ENCODE results near the gene PNMA6E.

The PNMA6E gene

GRCh38 chrX:153401133-153401764 is at the start of gene PNMA6E:
Gene PNMA6E (minus strand): TSS chrX:153401350. CDS start chrX:153398849, 2,501 bp downstream.
- DNase-seq (ENCODE audit: low read depth in 3 of 3): no peak

- no peak for DNase-seq (ENCODE audit: low read depth in 3 of 3)
Measured at GRCh38 chrX:153450949-153451277, 49.8 kb upstream of the PNMA6E start.

GRCh38 chrX:153450114-153450948 is 49.2 kb upstream of the PNMA6E start:
- DNase-seq (ENCODE audit: low read depth in 3 of 3): no peak

- DNase-seq (ENCODE audit: low read depth in 3 of 3): no peak
Measured at GRCh38 chrX:153449368-153450113, 48.4 kb upstream of the PNMA6E start.

GRCh38 chrX:153448556-153449367 is 47.6 kb upstream of the PNMA6E start:
- no peak for DNase-seq (ENCODE audit: low read depth in 3 of 3)

- no peak for DNase-seq (ENCODE audit: low read depth in 3 of 3)
Measured at GRCh38 chrX:153447581-153447960, 46.4 kb upstream of the PNMA6E start.

GRCh38 chrX:153446950-153447580 is 45.9 kb upstream of the PNMA6E start:
- no peak for DNase-seq (ENCODE audit: low read depth in 3 of 3)

- no peak for DNase-seq (ENCODE audit: low read depth in 3 of 3)
Measured at GRCh38 chrX:153446636-153446936, 45.4 kb upstream of the PNMA6E start.

- DNase-seq (ENCODE audit: low read depth in 3 of 3): no peak
Measured at GRCh38 chrX:153445856-153446635, 44.9 kb upstream of the PNMA6E start, which contains the start of gene TREX2. Gene TREX2 (minus strand): TSS chrX:153446056. CDS start chrX:153445430, 626 bp downstream.

- no peak for DNase-seq (ENCODE audit: low read depth in 3 of 3)
Measured at GRCh38 chrX:153445106-153445855, 44.1 kb upstream of the PNMA6E start.

- no peak for DNase-seq (ENCODE audit: low read depth in 3 of 3)
Measured at GRCh38 chrX:153444333-153445011, 43.3 kb upstream of the PNMA6E start.

GRCh38 chrX:153443476-153444332 is 42.6 kb upstream of the PNMA6E start:
- no peak for DNase-seq (ENCODE audit: low read depth in 3 of 3)

- no peak for DNase-seq (ENCODE audit: low read depth in 3 of 3)
Measured at GRCh38 chrX:153442463-153442862, 41.3 kb upstream of the PNMA6E start.

- no peak for DNase-seq (ENCODE audit: low read depth in 3 of 3)
Measured at GRCh38 chrX:153441981-153442380, 40.8 kb upstream of the PNMA6E start.

- DNase-seq (ENCODE audit: low read depth in 3 of 3): no peak
Measured at GRCh38 chrX:153441296-153441695, 40.1 kb upstream of the PNMA6E start.

GRCh38 chrX:153440556-153441135 is 39.5 kb upstream of the PNMA6E start:
- DNase-seq (ENCODE audit: low read depth in 3 of 3): no peak

- DNase-seq (ENCODE audit: low read depth in 3 of 3): no peak
Measured at GRCh38 chrX:153439977-153440376, 38.8 kb upstream of the PNMA6E start.

GRCh38 chrX:153438532-153438931 is 37.4 kb upstream of the PNMA6E start:
- no peak for DNase-seq (ENCODE audit: low read depth in 3 of 3)

All from stimulated activated CD4-positive, alpha-beta T cell treated with anti-CD3 and anti-CD28 coated beads, TNF-alpha, amount 100 ng/mL, for 4 hours (primary cell).